GM21737 (cell line): Measurements from ENCODE around the gene PLPPR5.
"Not testable (repeated sequence)": the region's sequence is repeated elsewhere in the genome, so short reads cannot be mapped to it uniquely, and the experiment has no call there.

Experiments
- ATAC-seq: cut with Tn5 transposase; IDR thresholded peaks from one replicate; pipeline ENCODE4 v1.9.1; 2021; ENCODE audit warnings: mild to moderate bottlenecking, moderate library complexity; ENCODE audit not compliant: unreplicated experiment

PLPPR5 gene, protein sequence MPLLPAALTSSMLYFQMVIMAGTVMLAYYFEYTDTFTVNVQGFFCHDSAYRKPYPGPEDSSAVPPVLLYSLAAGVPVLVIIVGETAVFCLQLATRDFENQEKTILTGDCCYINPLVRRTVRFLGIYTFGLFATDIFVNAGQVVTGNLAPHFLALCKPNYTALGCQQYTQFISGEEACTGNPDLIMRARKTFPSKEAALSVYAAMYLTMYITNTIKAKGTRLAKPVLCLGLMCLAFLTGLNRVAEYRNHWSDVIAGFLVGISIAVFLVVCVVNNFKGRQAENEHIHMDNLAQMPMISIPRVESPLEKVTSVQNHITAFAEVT

DNA sequence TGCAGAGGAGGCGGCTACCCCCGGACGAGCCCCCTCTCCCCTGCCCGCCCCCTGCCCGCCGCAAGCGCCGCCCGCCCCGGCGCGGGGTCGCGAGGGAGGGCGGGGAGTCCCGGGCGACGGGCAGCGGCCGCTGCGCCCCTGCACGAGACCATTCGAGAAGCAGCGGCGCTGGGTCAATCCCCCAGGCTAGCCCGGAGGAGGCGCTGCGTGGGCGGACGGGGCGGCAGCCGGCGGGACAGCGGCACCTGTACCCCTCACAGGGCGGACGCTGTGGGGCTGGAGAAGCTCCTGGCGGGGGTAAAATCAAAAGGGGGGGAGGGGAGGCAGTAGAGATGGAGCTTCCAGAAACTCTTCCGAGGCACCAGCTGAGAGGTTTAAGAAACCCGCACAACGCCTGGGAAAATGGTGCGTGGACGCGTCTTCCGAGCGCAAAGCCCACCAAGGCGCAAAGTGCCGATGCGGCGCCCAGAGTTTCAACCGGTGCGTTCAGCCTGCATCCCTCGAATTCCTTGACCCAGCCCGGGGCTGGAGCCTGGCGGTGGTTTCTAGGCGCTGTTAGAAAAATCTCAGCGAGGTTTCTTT lies at the start of gene PLPPR5:
Gene PLPPR5 (minus strand): TSS at position 1 of the 582 bp plus-strand sequence. CDS start 190 bp downstream, outside the sequence.
- ATAC-seq, result no peak

DNA sequence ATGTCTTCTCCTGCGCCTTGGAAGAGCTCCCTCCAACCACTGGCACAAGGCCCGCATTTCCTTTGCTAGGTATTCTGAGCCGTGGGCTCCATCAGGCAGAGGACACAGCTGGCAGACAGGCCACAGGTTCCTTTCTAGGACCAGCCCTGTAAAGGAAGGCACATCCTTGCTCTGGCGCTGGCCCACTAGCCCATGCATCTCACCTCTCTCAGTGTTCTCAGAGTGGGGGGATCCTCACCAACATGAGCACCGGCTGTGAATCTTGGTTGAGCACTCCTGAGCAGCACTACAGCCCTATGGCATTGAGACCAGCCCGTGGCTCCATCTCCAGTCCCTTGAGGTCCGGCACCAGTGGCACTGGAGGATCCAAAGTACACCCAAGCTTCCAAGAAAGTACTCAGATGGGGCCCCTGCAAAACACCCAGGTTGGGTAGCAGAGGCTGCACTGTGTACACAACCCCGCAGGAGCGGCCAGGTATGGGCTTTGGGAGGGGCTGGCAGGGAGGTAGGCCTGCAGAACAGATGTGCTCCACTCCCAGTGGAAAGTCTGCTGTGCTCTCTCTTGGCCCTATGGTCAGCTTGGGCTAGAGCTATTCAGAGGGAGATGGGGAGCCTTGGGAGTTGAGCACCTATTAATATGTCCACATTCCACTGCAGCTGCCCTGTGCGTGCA lies 47.1 kb upstream of the PLPPR5 start:
- ATAC-seq, result no peak

DNA sequence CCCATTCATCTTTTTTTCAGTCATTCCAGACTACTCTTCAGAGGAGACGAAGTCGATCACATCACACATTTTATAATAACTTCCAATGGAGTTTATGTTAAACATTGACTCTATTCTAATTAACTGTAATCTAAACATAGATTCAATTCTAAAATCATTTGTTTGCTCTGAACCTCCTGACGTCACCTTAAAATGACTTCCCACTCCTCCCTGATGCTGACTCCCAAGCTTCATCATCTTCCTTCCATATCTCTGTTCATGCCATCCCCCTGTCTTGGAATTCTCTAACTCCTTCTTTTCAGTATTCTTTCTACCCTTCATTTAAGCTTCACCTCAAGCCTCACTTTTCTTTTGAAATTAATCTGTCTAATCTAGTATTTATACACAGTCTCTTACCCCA lies 45.1 kb upstream of the PLPPR5 start:
- ATAC-seq, result no peak

DNA sequence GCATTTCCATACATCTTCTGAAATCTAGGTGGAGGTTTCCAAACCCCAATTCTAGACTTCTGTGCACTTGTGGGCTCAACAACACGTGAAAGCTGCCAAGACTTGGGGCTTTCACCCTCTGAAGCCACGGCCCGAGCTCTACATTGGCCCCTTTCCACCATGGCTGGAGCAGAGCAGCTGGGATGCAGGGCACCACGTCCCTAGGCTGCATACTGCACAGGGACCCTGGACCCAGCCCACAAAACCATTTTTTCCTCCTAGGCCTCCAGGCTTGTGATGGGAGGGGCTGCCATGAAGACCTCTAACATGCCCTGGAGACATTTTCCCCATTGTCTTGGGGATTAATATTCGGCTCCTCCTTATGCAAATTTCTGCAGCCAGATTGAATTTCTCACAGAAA lies 32.1 kb upstream of the PLPPR5 start:
- not testable (repeated sequence) for ATAC-seq

DNA sequence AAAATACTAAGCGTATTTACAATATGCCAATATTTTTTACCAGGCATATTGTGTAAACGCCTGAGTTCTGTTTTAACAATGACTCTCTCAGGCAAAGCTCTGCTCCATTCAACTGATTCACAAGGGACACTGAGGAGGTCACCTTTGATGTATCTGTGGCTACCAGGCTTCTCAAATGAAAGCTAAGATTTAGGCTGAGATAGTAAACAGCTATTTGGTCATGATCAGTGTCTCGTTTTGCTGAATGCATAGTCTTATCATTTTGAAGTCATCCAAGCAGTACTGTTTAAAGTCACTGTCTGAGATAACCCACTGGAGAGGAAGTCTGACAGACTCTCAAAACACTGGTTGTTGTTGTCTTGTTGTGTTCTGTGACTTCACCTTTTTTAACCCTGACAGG lies 13.7 kb upstream of the PLPPR5 start:
- ATAC-seq, result no peak

DNA sequence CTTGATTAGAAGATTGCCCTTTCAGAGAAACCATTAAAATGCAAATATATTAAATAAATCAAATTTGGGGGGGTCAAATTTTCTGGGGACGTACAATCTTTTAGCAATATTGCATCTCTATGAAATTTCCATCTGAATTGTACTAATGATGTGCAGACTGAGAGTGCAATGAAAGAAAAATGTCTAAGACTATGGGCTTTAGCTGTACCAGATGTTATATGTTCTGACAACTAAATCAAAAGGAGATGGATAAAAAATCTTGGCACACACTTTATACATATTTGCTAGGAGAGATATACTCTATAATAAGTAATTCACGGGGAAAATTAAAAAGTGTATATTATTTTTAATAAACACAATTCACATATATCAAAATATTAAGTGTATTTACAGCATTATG lies 13.0 kb upstream of the PLPPR5 start:
- no peak for ATAC-seq

DNA sequence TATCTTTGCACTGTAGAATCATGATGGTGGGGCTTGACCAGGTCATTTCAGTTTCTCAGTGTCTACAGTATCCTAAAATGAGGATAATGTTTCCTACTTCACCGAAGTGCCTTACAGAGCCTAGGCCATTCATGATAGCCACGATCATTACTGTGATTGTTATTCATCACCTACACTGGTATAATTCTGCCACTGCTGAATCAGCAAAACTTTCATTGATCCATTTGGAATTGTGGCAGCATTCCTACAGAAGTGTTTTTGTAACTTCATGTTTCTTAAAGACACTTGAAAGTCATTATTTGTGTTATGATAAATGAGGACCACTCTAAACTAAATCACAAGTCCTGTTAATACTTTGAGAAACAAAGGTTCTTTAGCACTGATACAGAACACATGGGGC lies 6.0 kb upstream of the PLPPR5 start:
- ATAC-seq, result no peak

DNA sequence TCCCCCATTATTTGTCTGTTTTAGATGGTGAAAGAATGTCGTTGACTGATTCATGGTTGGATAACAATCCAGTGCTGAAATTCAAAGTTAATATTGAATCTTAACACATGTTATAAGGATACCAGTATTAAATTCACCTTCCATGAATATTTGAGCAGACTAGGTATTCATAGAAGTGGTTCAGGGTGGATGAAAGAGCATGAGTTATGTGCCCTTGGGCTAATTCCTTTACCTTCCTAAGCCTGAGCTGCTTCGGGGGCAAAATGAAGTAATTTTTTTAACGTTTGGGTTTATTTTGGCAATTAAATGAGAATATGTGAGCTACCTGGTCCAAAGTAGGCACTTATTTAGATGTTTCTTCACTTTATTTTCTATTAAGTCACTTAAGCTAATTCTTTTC lies 2.7 kb upstream of the PLPPR5 start:
- no peak for ATAC-seq

DNA sequence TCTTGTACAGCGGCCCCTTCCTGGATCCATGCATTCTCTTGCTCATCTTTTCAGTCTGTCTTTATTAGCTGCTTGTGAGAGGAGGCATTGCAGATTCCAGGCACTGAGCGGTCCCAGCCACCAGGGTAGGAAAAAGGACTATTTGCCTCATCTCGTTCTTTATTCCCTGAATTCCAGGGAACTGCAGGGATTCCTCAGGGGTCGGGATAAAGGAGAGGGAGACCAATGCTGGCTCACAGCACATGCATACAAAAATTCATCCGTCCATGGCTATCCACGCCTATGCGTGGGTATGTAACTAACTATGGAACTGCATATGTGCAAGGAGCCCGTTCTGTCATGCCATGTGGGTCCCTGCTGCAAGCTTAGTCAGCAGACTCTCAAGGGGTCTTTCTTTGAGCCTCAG lies 879 bp upstream of the PLPPR5 start:
- no peak for ATAC-seq

DNA sequence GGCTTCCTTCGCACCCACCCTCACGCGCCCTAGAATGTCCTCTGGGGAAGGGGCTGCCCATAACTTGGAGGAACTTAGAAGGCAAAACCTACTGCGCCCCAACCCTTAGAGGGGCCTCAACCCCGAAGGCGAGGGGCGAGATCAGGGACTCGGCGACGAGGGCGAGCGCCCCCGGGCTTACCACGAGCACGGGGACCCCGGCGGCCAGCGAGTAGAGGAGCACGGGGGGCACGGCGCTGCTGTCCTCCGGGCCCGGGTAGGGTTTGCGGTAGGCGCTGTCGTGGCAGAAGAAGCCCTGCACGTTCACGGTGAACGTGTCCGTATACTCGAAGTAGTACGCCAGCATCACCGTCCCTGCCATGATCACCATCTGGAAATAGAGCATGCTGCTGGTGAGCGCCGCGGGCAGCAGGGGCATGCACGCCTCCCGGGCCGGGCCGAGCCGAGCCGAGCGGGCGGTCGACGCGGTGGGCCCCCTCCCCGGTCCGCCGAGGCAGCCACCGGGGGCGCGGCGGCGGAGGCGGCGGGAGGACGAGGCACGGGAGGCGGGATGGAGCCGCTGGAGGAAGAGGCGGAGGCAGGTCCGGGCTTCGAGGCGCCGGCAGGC lies 304 bp downstream of the PLPPR5 start:
- no peak for ATAC-seq

DNA sequence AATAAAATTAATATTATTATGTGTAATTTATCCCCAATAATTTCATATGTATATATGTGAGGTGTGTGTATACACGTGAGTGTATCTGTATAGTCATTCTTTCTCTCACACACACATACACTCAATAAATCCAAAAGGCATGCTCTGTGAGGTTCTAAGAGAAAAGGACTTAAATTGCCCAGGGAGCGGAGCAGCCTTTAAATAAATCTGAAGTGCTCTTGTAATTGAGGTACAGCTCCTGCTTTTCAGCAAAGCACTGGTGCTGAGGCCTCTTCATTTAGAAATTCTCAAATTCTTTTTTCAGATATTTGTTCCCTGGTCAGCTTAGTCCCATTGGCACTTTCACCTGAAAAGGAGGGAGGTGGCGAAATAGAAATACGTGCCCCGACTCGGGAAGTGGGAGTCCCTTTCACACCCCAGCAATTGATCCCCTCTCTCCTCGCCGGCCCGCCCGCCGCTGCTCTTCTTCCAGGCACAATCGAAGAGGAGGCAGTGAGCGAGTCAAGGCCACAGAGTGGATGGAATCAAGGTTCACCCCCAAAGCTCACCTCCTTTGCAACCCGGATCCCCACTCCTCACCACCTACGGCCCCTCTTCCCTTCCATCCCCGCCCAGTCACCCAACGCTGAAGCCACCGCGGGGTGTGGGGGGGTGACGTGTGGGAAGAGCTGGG lies 944 bp downstream of the PLPPR5 start:
- no peak for ATAC-seq

DNA sequence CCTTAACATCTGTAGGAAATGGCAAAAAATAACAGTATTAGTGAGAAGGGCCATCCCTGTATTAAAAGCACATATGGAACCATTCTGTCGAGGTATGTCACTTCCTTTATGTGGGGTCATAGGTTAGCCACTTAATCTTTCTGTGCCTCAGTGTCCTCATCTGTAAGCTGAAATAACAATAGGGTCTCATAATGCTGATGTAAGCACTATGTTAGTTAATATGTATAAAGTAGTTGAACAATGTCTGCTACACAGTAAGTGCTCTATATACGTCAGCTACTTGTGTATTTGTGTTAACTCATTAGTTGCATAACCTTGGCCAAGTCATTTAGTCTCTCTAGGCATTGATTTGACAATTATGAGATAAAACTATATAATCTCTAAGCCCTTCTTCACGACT lies 11.8 kb downstream of the PLPPR5 start:
- ATAC-seq, result no peak

DNA sequence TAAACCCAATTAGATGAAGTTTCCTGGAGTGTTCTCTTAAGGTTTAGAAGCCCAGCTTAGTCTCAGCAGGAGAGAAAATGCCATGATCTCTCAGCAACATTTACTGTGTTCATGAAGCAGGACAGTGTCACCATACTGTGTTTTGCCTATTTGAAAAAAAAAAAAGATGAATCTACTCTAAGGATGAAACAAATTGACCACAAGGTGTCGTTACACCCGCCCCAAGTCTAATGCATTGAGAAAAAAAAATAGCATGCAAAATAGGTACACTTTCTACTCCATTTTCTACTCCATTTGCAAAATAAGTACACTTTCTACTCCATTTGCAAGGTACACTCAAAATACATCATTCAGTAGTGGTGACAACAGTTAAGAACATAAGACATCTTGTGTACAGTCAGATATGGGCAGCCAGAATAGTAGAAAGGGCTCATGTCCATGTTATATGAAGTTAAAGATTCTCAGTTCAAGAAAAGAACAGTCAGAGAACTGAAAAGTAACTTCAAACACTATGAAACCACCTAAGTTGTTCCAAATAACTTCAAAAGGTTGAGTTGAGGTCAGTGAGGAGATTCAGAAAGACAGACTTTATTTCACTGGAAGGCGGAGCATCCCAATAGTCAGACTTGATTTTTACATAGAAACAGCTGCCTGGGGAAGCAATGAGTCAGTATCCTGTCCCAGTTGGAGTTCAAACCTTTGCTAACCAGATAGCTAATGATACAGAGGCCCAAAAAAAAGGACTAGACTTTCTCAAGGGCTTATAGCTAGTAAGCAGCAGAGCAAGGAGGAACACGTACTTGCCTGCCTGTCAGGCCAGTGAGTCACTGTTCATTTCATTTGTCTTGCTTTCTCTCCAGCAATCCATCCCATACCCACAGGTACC lies 13.3 kb downstream of the PLPPR5 start:
- ATAC-seq, result no peak

DNA sequence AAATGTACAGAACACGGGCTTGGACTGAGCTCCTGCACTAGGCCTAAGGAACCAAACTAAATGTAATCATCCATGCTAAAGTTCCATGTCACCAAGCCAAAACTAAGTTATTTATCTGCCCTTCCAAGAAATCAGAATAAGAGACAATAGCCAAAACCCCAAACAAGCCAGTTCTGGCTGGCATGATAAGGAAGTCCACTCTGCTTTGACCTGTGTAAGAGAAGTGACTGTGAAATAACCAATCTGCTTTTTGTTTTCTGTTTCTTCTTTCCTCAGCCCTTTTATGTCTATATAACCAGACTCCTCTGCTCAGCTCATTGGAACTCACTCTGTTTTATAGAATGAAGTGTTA lies 15.1 kb downstream of the PLPPR5 start:
- no peak for ATAC-seq

DNA sequence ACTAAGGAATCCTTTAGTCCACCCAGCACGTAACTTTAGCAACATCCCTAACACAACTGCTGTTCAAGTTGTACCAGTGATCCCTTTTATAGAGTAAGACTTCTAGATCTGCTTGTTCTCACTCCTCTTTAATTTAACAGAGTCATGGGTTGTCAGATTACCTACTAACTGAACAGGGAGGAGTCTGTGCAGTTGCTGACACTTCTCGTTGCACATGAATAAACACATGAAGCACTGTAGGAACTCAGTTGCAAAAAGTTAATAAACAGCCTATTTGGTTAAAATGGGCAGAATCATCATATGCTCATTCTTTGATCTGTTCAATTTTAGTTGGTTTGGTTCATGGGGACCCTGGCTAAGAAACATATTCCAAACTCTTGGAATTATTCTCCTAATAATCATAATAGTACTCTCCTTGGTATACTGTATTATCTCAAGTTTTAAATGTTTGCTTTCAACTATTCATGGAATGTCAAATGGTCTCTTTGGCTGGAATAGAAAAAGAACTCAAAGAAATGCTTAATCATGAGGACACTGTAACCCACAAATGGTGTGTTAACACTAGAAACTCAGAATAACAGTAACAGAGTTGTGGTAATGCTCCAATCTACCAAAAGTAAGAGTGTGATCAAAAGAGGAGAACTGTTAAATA lies 15.6 kb downstream of the PLPPR5 start:
- ATAC-seq, result peak; percentile 54

DNA sequence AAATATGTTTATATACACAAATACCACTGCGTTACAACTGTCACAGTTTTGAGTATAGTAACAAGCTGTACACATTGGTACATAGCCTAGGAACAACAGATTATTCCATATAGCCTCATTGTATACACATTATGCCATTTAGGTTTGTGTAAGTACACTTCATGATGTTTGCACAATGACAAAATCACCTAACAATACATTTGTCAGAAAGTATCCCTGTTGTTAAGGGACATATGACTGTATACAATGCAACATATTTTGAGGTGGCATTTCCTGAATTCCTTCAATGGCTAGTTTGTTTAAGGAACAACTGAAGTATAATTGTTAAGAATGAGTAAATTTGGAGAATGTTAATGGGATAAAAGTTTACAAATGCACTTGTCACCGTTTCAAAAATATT lies 19.0 kb downstream of the PLPPR5 start:
- no peak for ATAC-seq

DNA sequence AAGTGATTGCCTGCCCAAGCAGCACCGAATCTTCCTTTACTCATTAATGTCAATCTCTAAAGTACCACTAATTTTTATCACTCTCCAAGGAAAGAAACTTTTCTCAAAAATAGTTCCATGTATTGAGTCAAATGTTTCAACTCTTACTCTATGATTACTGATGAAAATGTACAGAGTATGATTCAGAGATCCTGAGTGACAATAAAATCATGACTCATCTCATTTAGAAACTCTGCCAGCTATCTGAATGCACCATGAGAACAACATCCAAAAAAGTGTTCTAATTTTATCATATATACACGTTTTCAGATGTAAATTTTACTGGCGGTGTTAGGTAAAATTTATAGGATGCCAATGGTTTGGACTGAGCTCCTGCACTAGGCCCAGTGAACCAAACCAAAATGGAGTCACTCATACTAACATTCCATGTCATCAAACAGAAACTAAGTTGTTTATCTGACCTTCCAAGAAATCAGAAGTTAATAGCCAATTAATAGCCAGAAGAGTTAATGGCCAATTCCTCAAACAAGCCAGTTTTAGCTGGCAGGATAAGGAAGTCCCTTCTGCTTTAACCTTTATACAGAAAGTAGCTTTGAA lies 22.6 kb downstream of the PLPPR5 start:
- no peak for ATAC-seq

DNA sequence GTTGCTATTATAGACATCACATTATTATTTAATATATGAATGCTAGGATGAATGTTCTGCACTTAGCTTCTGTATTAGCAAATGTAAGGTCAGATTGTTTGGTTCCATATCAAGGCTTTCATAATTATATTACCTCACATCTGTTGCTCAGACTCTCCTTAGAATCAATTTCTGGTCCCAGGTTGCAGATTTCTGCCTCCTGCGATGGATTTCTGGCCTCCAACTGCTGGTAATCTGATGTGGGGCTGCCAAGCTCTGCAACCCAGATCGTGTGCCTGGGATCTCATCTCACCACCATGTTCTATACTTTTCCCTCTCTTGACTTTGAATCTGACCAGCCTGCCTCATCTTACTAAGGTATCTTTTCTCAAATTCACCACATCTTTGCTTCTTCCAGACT lies 25.2 kb downstream of the PLPPR5 start:
- ATAC-seq, result no peak

DNA sequence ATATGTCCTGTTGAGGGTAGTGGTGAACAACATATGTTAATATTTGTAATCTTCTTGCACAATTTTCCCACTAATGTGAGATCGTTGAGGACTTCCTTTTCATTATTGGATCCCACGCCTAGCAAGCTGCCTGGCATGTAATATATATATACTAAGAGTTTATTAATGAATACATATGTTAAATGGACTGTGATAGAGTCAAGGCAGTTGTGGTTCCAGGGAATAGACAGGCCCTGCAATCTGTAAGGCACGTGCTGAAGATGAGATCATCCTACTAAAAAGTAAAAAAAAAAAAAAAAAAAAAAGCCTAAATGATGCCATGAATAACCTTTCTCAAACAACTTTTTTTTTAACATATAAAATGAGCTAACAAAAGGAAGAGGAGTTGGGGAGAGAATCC lies 28.9 kb downstream of the PLPPR5 start:
- no peak for ATAC-seq

DNA sequence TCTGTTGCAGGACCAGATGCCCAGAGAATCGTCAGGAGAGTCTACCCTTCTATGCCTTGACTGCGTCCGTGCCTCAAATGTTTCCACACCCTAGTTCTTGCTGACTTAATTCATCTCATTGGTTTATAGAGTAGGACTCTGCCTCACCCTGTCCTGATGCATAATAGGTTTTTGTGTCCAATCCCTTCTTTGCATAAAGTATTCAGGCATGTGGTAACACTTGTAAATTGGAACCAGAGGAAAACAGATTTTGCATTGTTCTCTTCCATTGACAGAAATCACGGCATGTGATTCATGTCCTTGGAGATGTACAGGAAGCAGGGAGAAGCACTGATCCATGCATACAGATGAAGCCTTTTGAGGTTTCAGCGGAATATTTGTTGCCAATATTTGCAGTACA lies 29.5 kb downstream of the PLPPR5 start:
- no peak for ATAC-seq
